Activated CD4-positive, alpha-beta memory T cell treated with anti-CD3 and anti-CD28 coated beads, Interleukin-2, amount 10 ng/mL, durations not matched to agents 7 days and 5 days (primary cell): ENCODE results near the gene INPPL1. TPM values are rescaled to one million over a fixed set of nuclear protein-coding genes. Genes with fewer than 3 reads are reported as not detected.

Source experiments
- CTCF ChIA-PET: fragments of 350-600 bp; sonication (Branson Sonifier 250); formaldehyde crosslinking; loops from one replicate; lab custom pipeline; 2021; ENCODE audit warnings: antibody characterized with exemption, inconsistent platforms; lab: Charles Lee
- POLR2A ChIA-PET: fragments of 350-600 bp; sonication (Branson Sonifier 250); formaldehyde crosslinking; loops from one replicate; lab custom pipeline; 2021; ENCODE audit warnings: antibody characterized with exemption; lab: Charles Lee
- DNase-seq: peaks from one replicate; pipeline ENCODE4 v3.0.0-alpha.2; 2020
- H3K27ac Mint-ChIP-seq: one replicate; pipeline ENCODE4 v1.8.0; 2021; ENCODE audit warnings: mild to moderate bottlenecking, mixed read lengths
- H3K27me3 Mint-ChIP-seq: one replicate; pipeline ENCODE4 v1.8.0; 2021; ENCODE audit warnings: mixed read lengths
- H3K36me3 Mint-ChIP-seq: one replicate; pipeline ENCODE4 v1.8.0; 2021; ENCODE audit warnings: low read depth, mixed read lengths
- H3K4me1 Mint-ChIP-seq: one replicate; pipeline ENCODE4 v1.8.0; 2021; ENCODE audit warnings: mixed read lengths
- H3K4me3 Mint-ChIP-seq: one replicate; pipeline ENCODE4 v1.8.0; 2021; ENCODE audit warnings: mild to moderate bottlenecking, mixed read lengths
- H3K9me3 Mint-ChIP-seq: one replicate; pipeline ENCODE4 v1.8.0; 2021; ENCODE audit warnings: mixed read lengths
- total RNA-seq, 2 experiments: library from RNA; stranded (reverse); gene quantifications; one replicate each; pipeline ENCODE4 v1.2.3, GENCODE V29; 2021

Gene INPPL1
- total RNA-seq, 2 experiments from 2014 or later, result 138 to 153 TPM

DNA sequence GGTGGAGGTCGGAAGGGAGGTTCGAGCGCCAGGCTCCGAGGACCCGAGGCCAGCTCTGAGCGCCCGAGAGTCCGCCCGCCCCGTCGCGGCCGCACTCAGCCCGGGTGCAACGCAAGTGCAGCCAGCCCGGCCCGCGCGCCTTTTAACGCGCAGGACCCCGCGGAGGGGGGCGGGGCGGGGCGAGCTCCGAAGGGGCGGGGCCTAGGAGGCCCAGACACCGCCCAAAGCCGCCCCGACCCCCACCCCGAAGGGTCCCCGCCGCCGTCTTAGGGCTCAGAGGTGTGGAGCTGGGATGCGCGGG, 19.4 kb downstream of the INPPL1 start, which contains the start of gene PHOX2A:
Gene PHOX2A (minus strand): TSS at position 117 of the 301 bp plus-strand sequence. CDS start 172 bp downstream, outside the sequence.
- ChIA-PET CTCF (no interaction called here), POLR2A (no interaction called here)
- Mint-ChIP-seq H3K27me3 (peaks cover 44% of the 10 kb centered on the region), H3K4me3 (no peak within 1 kb of the TSS), H3K27ac (no peak within 1 kb of the TSS), H3K4me1 (peaks cover 20% of the 10 kb centered on the region), H3K9me3 (no peaks in the 10 kb centered on the region), H3K36me3 (peaks cover 10% of the 10 kb centered on the region)
- DNase-seq, result no peak

- Mint-ChIP-seq H3K36me3 (peaks cover 10% of the 10 kb centered on the region), H3K4me1 (peaks cover 17% of the 10 kb centered on the region), H3K9me3 (no peaks in the 10 kb centered on the region), H3K27ac (no peak overlapping the region), H3K27me3 (peaks cover 42% of the 10 kb centered on the region), H3K4me3 (no peak overlapping the region)
- no peak for DNase-seq
- CTCF ChIA-PET, result no interaction called here
- POLR2A ChIA-PET, result no interaction called here
These were observed 20.0 kb downstream of the INPPL1 start for GRCh38 chr11:72244361-72245262.

GRCh38 chr11:72245263-72245816, 20.8 kb downstream of the INPPL1 start:
- H3K27me3 Mint-ChIP-seq, result peaks cover 41% of the 10 kb centered on the region
- ChIA-PET CTCF (no interaction called here), POLR2A (no interaction called here)
- H3K36me3 Mint-ChIP-seq, result peaks cover 9% of the 10 kb centered on the region
- H3K27ac Mint-ChIP-seq, result no peak overlapping the region
- DNase-seq, result no peak
- peaks cover 15% of the 10 kb centered on the region for H3K4me1 Mint-ChIP-seq
- H3K9me3 Mint-ChIP-seq, result no peaks in the 10 kb centered on the region
- no peak overlapping the region for H3K4me3 Mint-ChIP-seq

DNA sequence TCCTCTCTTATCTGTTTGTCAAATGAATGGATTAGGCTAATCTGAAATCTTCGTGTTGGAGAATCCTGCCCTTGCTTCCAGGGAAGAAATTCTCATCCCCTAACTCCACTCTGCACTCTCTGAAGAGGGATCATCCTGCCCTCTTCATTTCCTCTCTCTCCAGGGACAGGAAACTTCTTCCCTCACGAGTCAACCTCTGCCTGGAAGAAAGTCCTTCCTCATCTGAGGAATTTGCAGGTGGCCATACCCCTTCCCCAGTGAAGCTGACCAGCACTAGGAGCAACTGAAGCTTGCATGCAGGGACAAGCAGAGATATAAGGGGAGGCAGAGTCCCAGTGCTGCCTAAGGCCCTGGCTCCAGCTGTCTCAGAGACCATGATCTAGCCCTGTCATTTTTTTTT, 23.0 kb downstream of the INPPL1 start:
- Mint-ChIP-seq H3K4me1 (peaks cover 8% of the 10 kb centered on the region), H3K4me3 (no peak overlapping the region), H3K27ac (no peak overlapping the region), H3K27me3 (peaks cover 19% of the 10 kb centered on the region), H3K9me3 (no peaks in the 10 kb centered on the region), H3K36me3 (peaks cover 8% of the 10 kb centered on the region)
- POLR2A ChIA-PET, result interaction anchor here (1.6 kb wide), 1 partner anchor 23 kb away, joined by 4 read pairs; the partner anchor contains the start of gene INPPL1
- no peak for DNase-seq
- CTCF ChIA-PET, result no interaction called here

GRCh38 chr11:72249961-72250360, 25.4 kb downstream of the INPPL1 start:
- H3K27ac Mint-ChIP-seq, result no peak overlapping the region

DNA sequence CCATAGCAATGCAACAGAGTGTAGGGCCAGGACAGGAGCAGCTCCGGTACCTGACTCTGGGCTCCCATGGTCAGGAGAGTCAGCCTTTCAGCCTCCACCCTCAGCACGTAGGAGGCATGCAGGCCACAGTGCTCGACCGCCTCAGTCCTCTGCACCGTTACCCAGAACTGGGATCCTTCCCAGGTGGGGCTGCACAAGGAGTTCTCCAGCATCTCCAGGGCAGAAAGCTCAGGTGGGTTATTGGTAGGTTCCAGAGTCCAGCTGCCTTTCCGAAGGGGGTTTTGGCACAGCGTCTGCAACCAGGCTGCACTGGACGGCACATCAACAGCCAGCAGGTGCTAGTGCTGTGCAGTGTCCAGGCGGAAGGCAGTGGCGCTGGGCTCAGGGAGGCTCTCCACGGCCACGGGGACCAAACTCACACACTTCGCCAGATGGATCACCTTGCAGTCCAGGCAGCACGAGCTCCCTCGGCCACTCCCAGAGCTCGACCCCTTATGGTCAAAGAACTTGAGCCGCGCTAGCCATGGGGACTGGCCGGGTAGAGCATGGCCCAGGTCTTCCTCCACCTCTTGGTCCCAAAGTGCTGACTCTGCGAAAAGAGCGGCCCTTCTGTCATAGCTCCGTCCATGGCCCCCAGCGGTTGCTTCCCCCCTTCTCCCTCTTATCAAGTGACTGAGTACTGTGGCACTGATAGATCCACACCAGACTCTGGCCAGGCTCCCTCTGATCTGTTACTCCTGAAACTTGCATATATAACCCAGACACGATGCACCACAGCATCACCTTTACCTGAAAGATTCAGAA, 26.3 kb downstream of the INPPL1 start:
- peaks cover 20% of the 10 kb centered on the region for H3K27me3 Mint-ChIP-seq
- no peaks in the 10 kb centered on the region for H3K9me3 Mint-ChIP-seq
- H3K4me1 Mint-ChIP-seq, result no peaks in the 10 kb centered on the region
- ChIA-PET CTCF (no interaction called here), POLR2A (no interaction called here)
- no peak overlapping the region for H3K4me3 Mint-ChIP-seq
- H3K27ac Mint-ChIP-seq, result no peak overlapping the region
- no peak for DNase-seq
- H3K36me3 Mint-ChIP-seq, result no peaks in the 10 kb centered on the region

More at GRCh38 chr11:72249961-72250360, 25.4 kb downstream of the INPPL1 start:
- peaks cover 15% of the 10 kb centered on the region for H3K27me3 Mint-ChIP-seq
- POLR2A ChIA-PET, result no interaction called here
- H3K4me1 Mint-ChIP-seq, result no peaks in the 10 kb centered on the region
- no peak overlapping the region for H3K4me3 Mint-ChIP-seq
- no peak for DNase-seq
- CTCF ChIA-PET, result interaction anchor here (1.5 kb wide), 1 partner anchor 12 kb away, joined by 3 read pairs; no protein-coding TSS in a partner anchor
- H3K9me3 Mint-ChIP-seq, result no peaks in the 10 kb centered on the region
- no peaks in the 10 kb centered on the region for H3K36me3 Mint-ChIP-seq

DNA sequence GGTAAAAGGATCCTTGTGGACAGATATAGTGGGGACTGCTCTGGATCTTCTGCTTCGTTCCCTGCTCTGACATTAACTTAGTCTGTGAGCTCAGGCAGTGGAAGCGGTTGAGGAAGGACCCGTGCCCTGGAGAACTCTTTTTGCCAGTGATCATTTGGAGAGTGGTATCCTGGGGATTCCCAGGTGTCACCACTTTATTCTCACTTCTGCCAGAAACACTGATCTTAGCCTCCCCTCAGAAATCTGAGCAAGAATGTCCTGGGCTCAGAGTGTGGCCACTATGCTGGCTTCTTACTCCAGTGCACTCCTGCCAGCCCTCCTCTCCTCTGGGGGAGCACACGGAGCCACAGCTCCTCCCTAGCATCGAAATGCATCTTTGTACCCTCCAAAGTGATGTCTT, 27.0 kb downstream of the INPPL1 start:
- no peaks in the 10 kb centered on the region for H3K9me3 Mint-ChIP-seq
- no peaks in the 10 kb centered on the region for H3K4me1 Mint-ChIP-seq
- H3K27me3 Mint-ChIP-seq, result peaks cover 21% of the 10 kb centered on the region
- no peak overlapping the region for H3K27ac Mint-ChIP-seq
- ChIA-PET POLR2A (interaction anchor here (0.6 kb wide), 1 partner anchor 66 kb away, joined by 3 read pairs; no protein-coding TSS in a partner anchor), CTCF (no interaction called here)
- no peaks in the 10 kb centered on the region for H3K36me3 Mint-ChIP-seq
- H3K4me3 Mint-ChIP-seq, result no peak overlapping the region
- DNase-seq, result no peak

GRCh38 chr11:72253392-72253791, 28.8 kb downstream of the INPPL1 start:
- peaks cover 16% of the 10 kb centered on the region for H3K27me3 Mint-ChIP-seq
- no peak overlapping the region for H3K27ac Mint-ChIP-seq
- CTCF ChIA-PET, result no interaction called here
- H3K4me3 Mint-ChIP-seq, result no peak overlapping the region
- no peak for DNase-seq
- no peaks in the 10 kb centered on the region for H3K36me3 Mint-ChIP-seq
- no peaks in the 10 kb centered on the region for H3K9me3 Mint-ChIP-seq
- H3K4me1 Mint-ChIP-seq, result no peaks in the 10 kb centered on the region
- POLR2A ChIA-PET, result no interaction called here

DNA sequence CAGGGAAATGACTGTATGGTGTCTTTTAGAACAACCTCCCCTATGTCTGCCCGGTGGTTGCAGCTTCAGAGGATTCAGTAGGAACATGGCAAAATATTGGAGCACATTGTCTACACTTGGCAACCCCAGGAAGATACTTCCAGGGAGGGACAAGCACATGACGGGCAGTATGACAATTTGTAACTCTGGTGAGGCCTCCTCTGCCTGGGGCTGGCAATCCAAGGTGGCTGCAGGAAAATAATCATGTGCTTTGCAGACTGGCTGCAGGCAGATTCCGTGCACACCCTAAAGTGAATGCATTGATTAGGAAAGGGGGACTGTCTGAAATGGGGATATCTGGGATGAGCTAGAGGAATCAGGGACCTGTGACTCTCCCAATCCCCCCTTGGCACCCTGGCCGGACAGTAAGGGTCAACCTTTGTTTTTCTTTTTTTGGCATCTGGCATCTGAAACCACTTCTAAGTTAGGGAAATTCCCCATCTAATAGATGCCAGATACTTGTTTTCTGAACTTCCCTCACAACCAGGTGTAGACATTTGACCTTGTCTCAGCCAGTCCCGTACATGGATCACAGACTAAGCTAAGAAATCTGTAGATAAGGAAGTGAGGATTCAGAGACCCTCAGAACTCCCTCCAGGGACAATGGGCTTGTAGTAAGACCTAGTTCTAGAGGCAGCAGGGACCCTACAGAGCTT, 29.9 kb downstream of the INPPL1 start:
- no peaks in the 10 kb centered on the region for H3K9me3 Mint-ChIP-seq
- ChIA-PET POLR2A (interaction anchor here (0.8 to 1.3 kb wide), 2 partner anchors 16 to 30 kb away, joined by 3 read pairs; partner anchors contain the start of gene INPPL1), CTCF (interaction anchor here (0.9 kb wide), 1 partner anchor 177 kb away, joined by 5 read pairs; no protein-coding TSS in a partner anchor)
- H3K36me3 Mint-ChIP-seq, result no peaks in the 10 kb centered on the region
- H3K4me3 Mint-ChIP-seq, result no peak overlapping the region
- H3K27me3 Mint-ChIP-seq, result peaks cover 16% of the 10 kb centered on the region
- DNase-seq, result no peak
- no peaks in the 10 kb centered on the region for H3K4me1 Mint-ChIP-seq
- H3K27ac Mint-ChIP-seq, result no peak overlapping the region

GRCh38 chr11:72257570-72257969, 33.0 kb downstream of the INPPL1 start:
- Mint-ChIP-seq H3K36me3 (no peaks in the 10 kb centered on the region), H3K27ac (no peak overlapping the region), H3K9me3 (no peaks in the 10 kb centered on the region), H3K4me1 (peaks cover 4% of the 10 kb centered on the region), H3K4me3 (no peak overlapping the region), H3K27me3 (peaks cover 18% of the 10 kb centered on the region)
- POLR2A ChIA-PET, result interaction anchor here (0.7 kb wide), 1 partner anchor 11 kb away, joined by 3 read pairs; no protein-coding TSS in a partner anchor
- CTCF ChIA-PET, result no interaction called here
- no peak for DNase-seq

- Mint-ChIP-seq H3K4me1 (peaks cover 15% of the 10 kb centered on the region), H3K9me3 (peaks cover 2% of the 10 kb centered on the region)
These were observed 34.9 kb downstream of the INPPL1 start for GRCh38 chr11:72259490-72259889.

DNA sequence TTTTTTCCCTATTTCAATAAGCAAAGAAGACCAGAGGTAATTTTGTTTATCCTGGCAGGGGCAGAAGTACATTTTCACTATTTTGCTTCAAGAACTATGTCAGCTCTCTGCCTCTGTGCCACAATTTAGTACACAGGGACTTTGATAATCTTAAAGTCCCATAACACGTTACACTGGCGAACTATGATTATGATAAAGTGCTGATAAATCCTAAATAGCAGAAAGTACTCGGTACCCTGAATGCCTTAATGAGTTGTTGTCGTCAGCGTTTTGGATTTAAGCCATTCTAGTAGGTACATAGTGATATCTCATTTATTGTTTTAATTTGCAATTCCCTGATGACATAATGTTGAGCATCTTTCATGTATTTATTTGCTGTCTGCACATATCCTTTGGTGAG, 36.0 kb downstream of the INPPL1 start:
- ChIA-PET POLR2A (no interaction called here), CTCF (no interaction called here)
- Mint-ChIP-seq H3K27ac (no peak overlapping the region), H3K36me3 (no peaks in the 10 kb centered on the region), H3K4me1 (peaks cover 15% of the 10 kb centered on the region), H3K9me3 (peaks cover 2% of the 10 kb centered on the region), H3K27me3 (peaks cover 16% of the 10 kb centered on the region), H3K4me3 (no peak overlapping the region)
- DNase-seq, result no peak

More at GRCh38 chr11:72259490-72259889, 34.9 kb downstream of the INPPL1 start:
- H3K4me3 Mint-ChIP-seq, result no peak overlapping the region
- CTCF ChIA-PET, result interaction anchor here (0.6 kb wide), 1 partner anchor 124 kb away, joined by 3 read pairs; no protein-coding TSS in a partner anchor
- no peak for DNase-seq
- no peaks in the 10 kb centered on the region for H3K36me3 Mint-ChIP-seq
- POLR2A ChIA-PET, result no interaction called here
- no peak overlapping the region for H3K27ac Mint-ChIP-seq
- H3K27me3 Mint-ChIP-seq, result peaks cover 19% of the 10 kb centered on the region
